Natural killer cell (primary cell): ENCODE data around the gene ALK. TPM values are rescaled to one million over a fixed set of nuclear protein-coding genes. Genes with fewer than 3 reads are reported as not detected.

Experiments used
- ATAC-seq, 3 donors: fragments of 150-1000 bp in 2 of 3; fragments of 200-7000 bp in 1 of 3; cut with Tn5 transposase; 1 replicate in 1 of 3; 2 replicates in 2 of 3; pipeline ENCODE4 v1.10.0; 2021; ENCODE audit warnings: mild to moderate bottlenecking in 2 of 3, moderate library complexity in 2 of 3
- DNase-seq, 2 donors: peaks; one replicate each; pipeline versions ENCODE4 v3.0.0 to v3.0.0-alpha.2; 2013 to 2021; ENCODE audit warnings: mixed read lengths in 1 of 2
- H3K27ac ChIP-seq: one replicate; pipeline ENCODE4 v1.5.1; 2013; ENCODE audit warnings: mild to moderate bottlenecking, low read length
- H3K27me3 ChIP-seq: one replicate; pipeline ENCODE4 v1.6.1; 2013; ENCODE audit warnings: low read length; ENCODE audit not compliant: control insufficient read depth, insufficient read depth
- H3K36me3 ChIP-seq: one replicate; pipeline ENCODE4 v1.6.1; 2013; ENCODE audit warnings: low read length; ENCODE audit not compliant: control insufficient read depth, insufficient read depth
- H3K4me1 ChIP-seq: one replicate; pipeline ENCODE4 v1.6.1; 2013; ENCODE audit warnings: low read length; ENCODE audit not compliant: control insufficient read depth, insufficient read depth
- H3K4me3 ChIP-seq: one replicate; pipeline ENCODE4 v1.5.1; 2013; ENCODE audit warnings: low read length
- H3K9me3 ChIP-seq: one replicate; pipeline ENCODE4 v1.6.1; 2013; ENCODE audit warnings: low read length; ENCODE audit not compliant: control insufficient read depth, insufficient read depth
- H3K27ac Mint-ChIP-seq, 2 donors: one replicate each; pipeline ENCODE4 v1.8.0; 2022; ENCODE audit warnings: mild to moderate bottlenecking in 2 of 2, mixed read lengths in 2 of 2, moderate library complexity in 1 of 2
- H3K27me3 Mint-ChIP-seq, 2 donors: one replicate each; pipeline ENCODE4 v1.8.0; 2022; ENCODE audit warnings: low read depth in 2 of 2, mixed read lengths in 2 of 2
- H3K36me3 Mint-ChIP-seq: one replicate; pipeline ENCODE4 v1.8.0; 2022; ENCODE audit warnings: mixed read lengths
- H3K4me1 Mint-ChIP-seq, 2 donors: one replicate each; pipeline ENCODE4 v1.8.0; 2022; ENCODE audit warnings: mixed read lengths in 2 of 2
- H3K4me3 Mint-ChIP-seq: one replicate; pipeline ENCODE4 v1.8.0; 2022; ENCODE audit warnings: mild to moderate bottlenecking, moderate library complexity, mixed read lengths
- H3K9me3 Mint-ChIP-seq, 2 donors: one replicate each; pipeline ENCODE4 v1.8.0; 2022; ENCODE audit warnings: mixed read lengths in 2 of 2
- CTCF ChIP-seq: fragments of 200-600 bp; IDR thresholded peaks from one replicate; pipeline ENCODE4 v1.8.0; 2022; ENCODE audit warnings: antibody characterized with exemption
- WGBS: methylation state at CpG from one replicate; pipeline ENCODE4 v1.1.7; 2013; ENCODE audit warnings: missing lambda C conversion rate; ENCODE audit not compliant: insufficient coverage; 5-methylcytosine and 5-hydroxymethylcytosine counted together
- intact Hi-C: fragments of 100-400 bp; cut with micrococcal nuclease; formaldehyde crosslinking; loops from one replicate; pipeline ENCODE4 v1.14.2; 2022
- total RNA-seq, 4 donors: library from RNA; stranded (reverse); fragments of 120-200 nt in 1 of 4; gene quantifications; one replicate each; pipeline versions ENCODE4 v1.2.3 to v1.2.4, GENCODE V29; 2013 to 2022

Gene ALK
- total RNA-seq, 3 donors from 2014 or later (not counting 1 experiment from before 2014, with no cell fraction given), result not detected

GRCh38 chr2:29272311-29272710 lies 649.1 kb downstream of the ALK start:
- DNase-seq (no peak), ATAC-seq (no peak)
- H3K36me3 Mint-ChIP-seq, result no peaks in the 10 kb centered on the region
- Histone ChIP-seq H3K4me3 (no peak overlapping the region), H3K9me3 (no peaks in the 10 kb centered on the region), H3K4me1 (no peaks in the 10 kb centered on the region), H3K27ac (no peak overlapping the region), H3K27me3 (no peaks in the 10 kb centered on the region), H3K36me3 (no peaks in the 10 kb centered on the region)
- H3K27me3 Mint-ChIP-seq, result peaks cover 12 to 40% of the 10 kb centered on the region in 2 donors
- no peak overlapping the region for H3K27ac Mint-ChIP-seq
- peaks cover 0 to 5% of the 10 kb centered on the region in 2 donors for H3K4me1 Mint-ChIP-seq
- WGBS, result 97% methylated on average over 5 of the region's 5 CpGs
- intact Hi-C loops, result no loop called here
- TF ChIP-seq CTCF, result no peak
- no peak overlapping the region for H3K4me3 Mint-ChIP-seq
- no peaks in the 10 kb centered on the region for H3K9me3 Mint-ChIP-seq

DNA sequence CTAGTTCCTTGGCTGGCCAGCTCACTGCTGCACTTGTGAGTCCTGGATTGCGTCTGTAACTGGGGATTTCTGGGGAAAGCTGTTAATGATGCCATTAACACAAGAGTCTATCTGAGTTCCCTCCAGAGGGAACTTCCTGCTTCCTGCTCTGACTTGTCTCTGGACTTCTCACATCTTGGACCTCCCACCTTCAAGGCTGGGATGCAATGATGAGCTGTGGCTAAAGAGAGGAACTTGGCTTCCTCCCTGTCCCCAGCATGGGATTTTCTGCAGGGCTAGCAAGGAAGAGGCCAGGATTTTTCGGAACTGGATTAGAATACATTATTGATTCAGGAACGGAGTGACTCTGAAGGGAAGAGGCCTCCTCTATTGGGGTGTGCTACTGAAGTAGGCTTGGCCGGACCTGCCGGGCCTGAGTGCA lies 650.7 kb downstream of the ALK start:
- Histone ChIP-seq H3K4me3 (no peak overlapping the region), H3K36me3 (no peaks in the 10 kb centered on the region), H3K9me3 (no peaks in the 10 kb centered on the region), H3K27me3 (no peaks in the 10 kb centered on the region), H3K4me1 (no peaks in the 10 kb centered on the region), H3K27ac (no peak overlapping the region)
- Mint-ChIP-seq H3K4me3 (no peak overlapping the region), H3K36me3 (no peaks in the 10 kb centered on the region), H3K27me3 (peaks cover 9 to 29% of the 10 kb centered on the region in 2 donors), H3K4me1 (no peaks in the 10 kb centered on the region), H3K9me3 (no peaks in the 10 kb centered on the region), H3K27ac (no peak overlapping the region)
- intact Hi-C loops, result no loop called here
- no peak for DNase-seq
- no peak for TF ChIP-seq CTCF
- 93% methylated on average over 5 of the region's 5 CpGs for WGBS
- ATAC-seq, result no peak

DNA sequence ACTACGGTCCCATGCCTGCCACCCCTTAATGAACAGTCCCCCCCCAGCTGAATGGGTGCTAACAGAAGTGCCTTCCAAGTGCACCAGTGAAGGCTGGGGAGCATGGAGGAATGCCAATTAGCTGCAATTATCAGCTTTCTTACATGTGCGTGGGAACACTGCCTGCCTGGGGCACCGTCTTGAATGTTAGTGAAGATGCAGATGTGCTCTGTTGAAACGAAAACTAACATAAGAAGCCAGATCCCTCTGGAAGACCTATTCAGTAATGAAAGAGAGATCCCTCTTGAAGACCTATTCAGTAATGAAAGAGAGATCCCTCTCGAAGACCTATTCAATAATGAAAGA lies 651.6 kb downstream of the ALK start:
- intact Hi-C loops, result no loop called here
- no peaks in the 10 kb centered on the region for H3K27me3 ChIP-seq
- H3K4me3 ChIP-seq, result no peak overlapping the region
- peaks cover 9 to 25% of the 10 kb centered on the region in 2 donors for H3K27me3 Mint-ChIP-seq
- no peaks in the 10 kb centered on the region for H3K36me3 ChIP-seq
- no peaks in the 10 kb centered on the region for H3K4me1 Mint-ChIP-seq
- H3K9me3 ChIP-seq, result no peaks in the 10 kb centered on the region
- no peak overlapping the region for H3K27ac Mint-ChIP-seq
- H3K36me3 Mint-ChIP-seq, result no peaks in the 10 kb centered on the region
- H3K4me1 ChIP-seq, result no peaks in the 10 kb centered on the region
- no peak for DNase-seq
- no peak for ATAC-seq
- no peak for TF ChIP-seq CTCF
- 86% methylated on average over 5 of the region's 5 CpGs for WGBS
- H3K27ac ChIP-seq, result no peak overlapping the region
- H3K4me3 Mint-ChIP-seq, result no peak overlapping the region
- H3K9me3 Mint-ChIP-seq, result no peaks in the 10 kb centered on the region

DNA sequence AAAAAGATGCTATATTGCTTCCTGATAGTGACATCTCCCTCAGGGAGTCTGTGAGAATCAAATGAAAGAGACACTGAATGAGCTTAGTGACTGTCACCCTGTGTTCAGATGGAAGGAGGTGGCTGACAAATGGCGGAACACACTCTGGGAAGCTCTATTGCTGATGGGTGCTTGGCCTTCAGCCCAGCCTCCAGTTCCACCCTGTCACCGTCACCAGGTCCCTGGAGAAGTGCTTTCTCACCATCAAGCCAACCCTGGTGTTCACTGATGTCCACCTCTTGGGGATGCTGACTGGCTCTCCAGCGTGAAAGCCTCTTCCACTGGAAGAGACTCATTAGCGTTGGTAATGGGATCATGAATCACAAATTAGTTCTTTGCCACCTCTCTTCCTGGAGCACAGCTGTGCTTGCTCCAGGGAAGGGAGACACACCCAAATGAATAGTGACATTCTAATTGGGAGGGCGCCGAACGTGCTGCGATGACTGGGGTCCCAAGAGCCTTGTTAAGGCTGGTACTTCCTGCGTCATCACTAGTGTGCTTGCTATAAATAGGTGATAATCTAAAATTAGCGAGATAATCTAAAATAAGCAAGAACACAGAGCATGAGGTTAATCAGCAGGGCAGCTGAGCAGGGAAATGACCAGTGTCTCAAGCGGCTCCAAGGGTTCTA lies 652.2 kb downstream of the ALK start:
- DNase-seq (no peak), ATAC-seq (no peak)
- Histone ChIP-seq H3K27me3 (no peaks in the 10 kb centered on the region), H3K27ac (no peak overlapping the region), H3K36me3 (no peaks in the 10 kb centered on the region), H3K4me3 (no peak overlapping the region), H3K4me1 (no peaks in the 10 kb centered on the region), H3K9me3 (no peaks in the 10 kb centered on the region)
- Mint-ChIP-seq H3K9me3 (no peaks in the 10 kb centered on the region), H3K27ac (no peak overlapping the region), H3K4me1 (no peaks in the 10 kb centered on the region), H3K36me3 (no peaks in the 10 kb centered on the region), H3K4me3 (no peak overlapping the region), H3K27me3 (peaks cover 6 to 20% of the 10 kb centered on the region in 2 donors)
- intact Hi-C loops, result no loop called here
- 89% methylated on average over 11 of the region's 11 CpGs for WGBS
- TF ChIP-seq CTCF, result no peak
